ENCODE measurements around the gene CLDN7.

Gene CLDN7

DNA sequence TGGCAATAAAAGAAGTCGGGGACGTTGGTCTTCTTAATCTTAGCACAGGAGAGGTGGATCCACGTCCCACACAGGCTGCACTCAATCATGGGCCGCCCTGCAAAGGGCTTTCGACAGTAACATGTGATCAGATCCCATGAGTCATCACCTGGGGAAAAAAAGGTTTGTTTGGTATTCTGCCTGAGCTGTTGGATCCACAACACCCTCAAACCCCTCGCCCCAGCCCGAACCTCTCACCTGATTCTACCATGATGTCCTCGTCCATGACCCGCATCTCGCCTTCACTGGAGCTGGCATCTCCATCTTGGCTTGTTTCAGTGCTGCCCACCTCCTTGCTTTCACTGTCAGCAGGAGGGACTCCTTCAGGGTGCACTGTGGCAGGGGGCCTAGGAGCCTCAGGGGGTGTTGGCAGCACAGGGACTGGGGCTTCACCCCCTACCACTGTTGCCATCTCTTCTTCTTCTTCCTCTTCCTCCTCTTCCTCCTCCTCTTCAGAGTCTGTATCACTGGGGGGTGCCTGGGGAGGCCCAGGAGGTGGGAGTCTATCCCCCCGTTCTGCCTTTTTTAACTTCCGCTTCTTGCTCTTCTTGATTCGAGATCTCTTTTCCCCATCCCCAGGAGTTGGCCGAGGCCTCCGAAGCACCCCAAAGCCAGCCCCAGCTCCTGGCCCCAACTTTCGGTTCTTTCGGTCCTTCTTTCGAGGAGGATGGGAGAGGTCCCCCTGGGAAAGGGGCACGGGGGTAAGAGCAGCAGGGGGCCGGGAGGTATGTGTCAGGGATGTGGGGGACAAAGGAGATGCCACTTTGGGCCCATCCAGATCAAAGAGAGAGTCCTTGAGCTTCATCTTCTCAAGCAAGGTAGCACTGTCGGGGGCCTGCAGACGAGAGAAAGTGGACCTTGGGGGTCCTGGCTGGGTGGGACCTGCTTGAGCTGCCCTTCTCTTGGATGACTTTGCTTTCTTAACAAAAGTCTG is 26.3 kb downstream of the CLDN7 start:
- no peak for TF ChIP-seq CTCF (conservative IDR thresholded peaks at IDR 0.05; ENCODE audit: low read depth, low read length)
- H3K4me3 ChIP-seq (ENCODE audit: low read depth, low read length), result no peak overlapping the region
- DNase-seq (ENCODE audit: low read depth), result peak; percentile 62

- peak; percentile 97 for DNase-seq (ENCODE audit: low read depth)
- peak within 1 kb of the TSS; percentile 78 for H3K4me3 ChIP-seq (ENCODE audit: low read depth, low read length)
- no peak for TF ChIP-seq CTCF (conservative IDR thresholded peaks at IDR 0.05; ENCODE audit: low read depth, low read length)
Measured at GRCh38 chr17:7234083-7234951, 28.0 kb downstream of the CLDN7 start, which contains the start of gene DVL2. Gene DVL2 (minus strand): TSS chr17:7234517. CDS start chr17:7234262, 255 bp downstream.

DNA sequence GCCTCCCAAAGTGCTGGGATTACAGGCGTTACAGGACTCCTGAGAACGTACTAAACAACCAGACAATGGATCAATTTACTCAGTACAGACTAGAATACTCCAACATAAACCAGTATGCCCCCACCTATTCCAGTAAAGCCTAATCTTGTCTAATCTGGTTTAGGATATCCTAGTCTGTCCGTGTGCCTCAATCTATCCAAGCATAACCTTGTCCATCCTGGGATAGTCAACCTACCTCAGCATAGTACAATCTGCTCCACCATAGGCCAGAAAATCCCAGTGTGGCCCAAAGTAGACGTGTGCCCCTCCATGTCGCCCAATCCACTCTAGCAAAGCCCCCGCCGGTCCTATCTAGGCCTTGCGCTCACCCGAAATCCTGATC is 28.6 kb downstream of the CLDN7 start:
- peak; percentile 40 for DNase-seq (ENCODE audit: low read depth)
- TF ChIP-seq CTCF (conservative IDR thresholded peaks at IDR 0.05; ENCODE audit: low read depth, low read length), result no peak
- peak overlapping the region; percentile 78 for H3K4me3 ChIP-seq (ENCODE audit: low read depth, low read length)

DNA sequence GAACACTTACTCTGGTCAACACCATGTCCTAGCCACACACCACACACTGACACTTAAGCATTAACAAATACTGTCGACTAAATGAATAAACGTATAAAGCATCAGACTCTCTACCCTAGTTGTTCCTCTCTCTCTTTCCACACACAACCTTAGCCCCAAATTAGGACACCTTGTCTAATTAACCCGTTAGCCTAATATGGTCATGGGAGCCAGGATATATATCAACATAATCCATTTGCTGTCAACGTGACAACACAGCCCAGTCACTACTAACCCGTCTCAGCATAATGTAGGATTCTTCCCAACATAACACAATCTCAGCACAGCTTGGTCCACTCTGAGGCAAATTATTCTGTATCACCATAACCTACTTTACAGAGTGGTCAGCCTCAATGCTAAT is 30.2 kb downstream of the CLDN7 start:
- H3K4me3 ChIP-seq (ENCODE audit: low read depth, low read length), result no peak overlapping the region
- TF ChIP-seq CTCF (conservative IDR thresholded peaks at IDR 0.05; ENCODE audit: low read depth, low read length), result no peak
- no peak for DNase-seq (ENCODE audit: low read depth)

- DNase-seq (ENCODE audit: low read depth), result no peak
- H3K4me3 ChIP-seq (ENCODE audit: low read depth, low read length), result no peak overlapping the region
- TF ChIP-seq CTCF (conservative IDR thresholded peaks at IDR 0.05; ENCODE audit: low read depth, low read length), result no peak
Measured at GRCh38 chr17:7229504-7229903, 32.8 kb downstream of the CLDN7 start.

DNA sequence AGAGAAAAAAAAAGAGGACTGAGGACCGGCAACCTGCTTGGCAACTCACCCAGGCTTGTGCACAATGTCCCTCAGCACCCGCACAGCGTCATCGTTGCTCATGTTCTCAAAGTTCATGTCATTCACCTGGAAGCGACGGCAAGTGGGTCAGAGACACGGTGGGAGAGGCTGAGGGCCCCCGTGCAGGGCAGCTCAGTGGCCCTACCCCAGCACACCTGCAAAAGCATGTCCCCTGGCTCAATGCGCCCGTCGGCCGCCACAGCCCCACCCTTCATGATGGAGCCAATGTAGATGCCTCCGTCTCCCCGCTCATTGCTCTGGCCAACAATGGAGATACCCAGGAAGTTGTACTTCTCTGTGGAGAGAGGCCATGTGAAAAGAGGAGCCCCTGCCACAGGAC is 33.4 kb downstream of the CLDN7 start:
- no peak for DNase-seq (ENCODE audit: low read depth)
- no peak for TF ChIP-seq CTCF (conservative IDR thresholded peaks at IDR 0.05; ENCODE audit: low read depth, low read length)
- H3K4me3 ChIP-seq (ENCODE audit: low read depth, low read length), result no peak overlapping the region

All from choroid plexus epithelial cell (primary cell).